HG03095 (cell line): ENCODE measurements around the gene THOC1.

Source experiments
- ATAC-seq: cut with Tn5 transposase; IDR thresholded peaks from one replicate; pipeline ENCODE4 v1.9.1; 2021; ENCODE audit warnings: moderate library complexity; ENCODE audit not compliant: unreplicated experiment

Gene THOC1

DNA sequence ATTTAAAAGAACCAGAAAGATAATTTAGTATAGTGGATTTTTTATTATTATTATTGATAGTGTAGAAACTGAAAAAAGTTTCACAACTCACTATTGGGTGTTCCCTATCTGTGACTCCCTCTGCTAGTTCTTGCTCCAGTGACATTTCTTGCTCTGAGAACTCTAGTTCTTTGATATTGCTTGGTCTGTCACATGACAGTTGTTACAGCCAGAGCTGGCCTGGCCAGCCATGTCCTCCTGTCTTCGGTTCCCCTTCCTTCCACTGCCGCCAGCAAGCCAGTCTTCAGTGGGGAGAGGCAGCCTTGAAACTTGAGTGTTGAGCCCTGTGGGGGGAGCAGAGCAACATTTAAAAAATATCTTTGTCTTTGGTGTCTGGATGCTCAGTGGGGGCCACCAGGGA lies 7.6 kb upstream of the THOC1 start:
- no peak for ATAC-seq

- ATAC-seq = no peak
Observed at GRCh38 chr18:274313-274712, 6.5 kb upstream of the THOC1 start.

GRCh38 chr18:273525-273924 lies 5.7 kb upstream of the THOC1 start:
- ATAC-seq = no peak

- ATAC-seq = no peak
Observed at GRCh38 chr18:272650-273049, 4.8 kb upstream of the THOC1 start.

DNA sequence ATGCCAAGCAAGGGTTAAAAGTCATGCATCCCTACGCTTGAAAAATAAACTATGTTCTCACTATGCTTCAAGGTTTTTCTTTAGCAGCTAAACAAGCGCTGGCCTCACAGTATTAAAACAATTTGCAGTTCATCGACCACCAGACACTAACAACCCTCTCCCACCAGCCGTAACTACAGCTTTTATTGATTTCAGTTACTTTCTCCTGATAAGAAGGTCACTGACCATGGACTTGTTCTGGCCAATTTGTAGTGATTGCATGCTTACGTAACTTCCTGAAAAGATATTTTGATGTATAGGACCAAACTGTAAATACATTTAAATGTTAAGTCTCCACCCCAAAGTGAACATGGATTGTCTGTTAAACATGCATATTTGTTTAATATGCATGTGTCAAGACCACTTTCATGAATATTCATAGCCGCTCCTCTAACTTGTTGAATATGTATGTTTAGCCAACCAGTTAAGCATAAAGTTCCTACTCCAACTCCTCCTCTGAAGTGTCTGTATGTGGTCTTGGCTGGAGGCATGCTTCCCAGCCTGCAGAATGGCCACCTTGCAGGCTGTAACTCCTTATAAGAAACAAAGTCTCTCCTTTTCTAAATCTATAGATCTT lies 1.7 kb upstream of the THOC1 start:
- no peak for ATAC-seq

- no peak for ATAC-seq
Observed at GRCh38 chr18:267380-267687, 513 bp downstream of the THOC1 start.

GRCh38 chr18:261398-262073 lies 6.3 kb downstream of the THOC1 start:
- ATAC-seq = no peak

- no peak for ATAC-seq
Observed at GRCh38 chr18:260547-260946, 7.3 kb downstream of the THOC1 start.

GRCh38 chr18:255171-255570 lies 12.7 kb downstream of the THOC1 start:
- ATAC-seq = no peak

DNA sequence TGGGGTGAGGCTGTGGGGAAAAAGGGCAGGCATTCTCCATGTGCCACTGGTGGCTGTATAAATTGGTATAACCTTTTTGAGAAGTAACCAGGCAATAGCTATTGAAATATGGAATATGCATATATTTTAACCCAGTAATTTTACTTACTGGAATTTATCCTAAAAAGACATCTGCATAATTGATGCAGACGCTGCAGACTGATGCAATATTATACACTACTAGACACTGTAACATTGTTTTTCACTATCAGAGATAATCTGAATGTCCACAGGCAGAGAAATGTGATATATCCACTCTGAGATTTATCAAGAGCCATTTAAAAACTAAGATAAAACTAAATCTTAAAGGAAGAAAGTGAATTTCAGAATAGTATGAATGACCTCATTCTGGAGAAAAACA lies 14.7 kb downstream of the THOC1 start:
- ATAC-seq = no peak

- no peak for ATAC-seq
Observed at GRCh38 chr18:251572-251971, 16.3 kb downstream of the THOC1 start.

DNA sequence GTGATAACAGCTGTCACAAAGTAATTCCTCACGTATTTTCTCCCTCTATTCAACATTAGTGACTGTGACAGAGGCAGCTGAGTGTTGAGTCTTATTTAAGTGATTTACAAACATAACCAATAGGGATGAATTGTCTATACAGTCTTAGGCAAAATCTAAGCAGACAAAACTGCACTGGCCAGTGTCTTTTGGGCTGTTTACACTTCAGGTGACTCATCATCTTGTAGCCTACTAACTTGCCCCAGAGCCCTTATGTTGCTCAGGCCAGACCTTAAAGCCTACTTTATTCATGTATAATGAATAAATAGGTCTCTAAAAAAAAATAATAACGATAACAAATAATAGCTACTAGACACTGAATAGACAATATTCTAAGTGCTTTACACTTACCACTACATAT lies 17.2 kb downstream of the THOC1 start:
- no peak for ATAC-seq

DNA sequence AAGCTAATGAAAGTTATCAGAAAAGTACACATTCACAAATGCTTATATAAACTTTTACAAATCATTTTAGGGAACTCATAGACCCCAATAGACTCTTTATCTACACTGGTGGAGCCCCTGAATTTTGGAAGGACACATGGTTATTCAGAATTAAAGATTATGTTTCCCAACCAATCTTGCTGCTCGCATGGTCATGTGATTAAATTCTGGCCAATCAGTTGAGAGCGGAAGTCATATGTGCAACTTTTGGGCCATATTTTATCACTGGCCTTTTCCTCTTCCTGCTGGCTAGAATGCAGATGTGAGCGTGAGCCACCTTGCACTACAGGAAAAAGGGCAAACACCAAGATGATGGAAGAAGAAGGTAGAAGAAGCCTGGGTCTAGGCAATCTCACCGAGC lies 19.8 kb downstream of the THOC1 start:
- no peak for ATAC-seq

- ATAC-seq = no peak
Observed at GRCh38 chr18:245282-245847, 22.5 kb downstream of the THOC1 start.

GRCh38 chr18:240175-240574 lies 27.7 kb downstream of the THOC1 start:
- ATAC-seq = no peak

GRCh38 chr18:231563-231962 lies 36.3 kb downstream of the THOC1 start:
- no peak for ATAC-seq

- no peak for ATAC-seq
Observed at GRCh38 chr18:228586-228985, 39.3 kb downstream of the THOC1 start.

DNA sequence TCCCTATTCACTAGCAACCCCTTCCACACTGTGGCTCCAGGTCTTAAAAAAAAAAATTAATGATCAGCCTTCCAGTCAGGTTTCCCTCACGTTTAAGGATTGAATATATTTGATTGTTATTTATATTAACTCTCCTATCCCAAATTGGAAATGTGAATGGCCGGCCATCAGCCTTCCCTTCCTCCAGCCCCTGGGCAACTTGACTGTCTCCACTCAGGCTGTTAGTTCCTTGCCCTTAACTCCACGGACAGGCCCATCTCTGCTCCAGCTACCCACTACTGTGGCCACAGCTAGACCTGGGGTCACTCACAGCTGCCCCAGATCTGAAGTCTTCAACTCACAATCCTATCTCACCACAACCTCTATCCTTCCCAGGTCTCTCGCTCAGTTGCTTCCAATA lies 39.9 kb downstream of the THOC1 start:
- ATAC-seq = no peak

- no peak for ATAC-seq
Observed at GRCh38 chr18:227374-227773, 40.5 kb downstream of the THOC1 start.

GRCh38 chr18:225745-226144 lies 42.1 kb downstream of the THOC1 start:
- ATAC-seq = no peak

DNA sequence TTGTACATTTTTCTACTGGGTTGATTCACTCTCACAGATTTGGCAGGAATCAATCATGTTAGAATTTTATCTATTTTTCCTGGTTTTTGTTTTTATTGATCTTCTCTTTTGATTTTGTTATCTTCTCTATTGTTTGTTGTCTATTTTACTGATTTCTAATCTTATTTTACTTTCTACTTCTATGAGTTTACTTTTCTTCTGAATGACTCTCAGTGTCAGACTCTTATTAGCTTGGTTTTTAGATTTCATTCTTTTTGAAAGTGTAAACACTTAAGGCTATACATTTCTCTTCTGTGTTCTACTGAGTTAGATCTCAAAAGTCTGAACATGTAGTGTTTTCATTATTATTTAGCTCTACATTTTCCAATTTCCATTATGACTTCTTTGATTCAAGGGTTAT lies 47.1 kb downstream of the THOC1 start:
- no peak for ATAC-seq

- ATAC-seq = no peak
Observed at GRCh38 chr18:217532-218336, 50.1 kb downstream of the THOC1 start.
